ENCODE data around the gene CCDC34. TPM values are rescaled to one million over a fixed set of nuclear protein-coding genes. Genes with fewer than 3 reads are reported as not detected.

CCDC34 gene
- total and polyA plus RNA-seq, 2 of the 4 experiments (the other 2 are of a cell fraction) = 2.5 to 4.5 TPM

DNA sequence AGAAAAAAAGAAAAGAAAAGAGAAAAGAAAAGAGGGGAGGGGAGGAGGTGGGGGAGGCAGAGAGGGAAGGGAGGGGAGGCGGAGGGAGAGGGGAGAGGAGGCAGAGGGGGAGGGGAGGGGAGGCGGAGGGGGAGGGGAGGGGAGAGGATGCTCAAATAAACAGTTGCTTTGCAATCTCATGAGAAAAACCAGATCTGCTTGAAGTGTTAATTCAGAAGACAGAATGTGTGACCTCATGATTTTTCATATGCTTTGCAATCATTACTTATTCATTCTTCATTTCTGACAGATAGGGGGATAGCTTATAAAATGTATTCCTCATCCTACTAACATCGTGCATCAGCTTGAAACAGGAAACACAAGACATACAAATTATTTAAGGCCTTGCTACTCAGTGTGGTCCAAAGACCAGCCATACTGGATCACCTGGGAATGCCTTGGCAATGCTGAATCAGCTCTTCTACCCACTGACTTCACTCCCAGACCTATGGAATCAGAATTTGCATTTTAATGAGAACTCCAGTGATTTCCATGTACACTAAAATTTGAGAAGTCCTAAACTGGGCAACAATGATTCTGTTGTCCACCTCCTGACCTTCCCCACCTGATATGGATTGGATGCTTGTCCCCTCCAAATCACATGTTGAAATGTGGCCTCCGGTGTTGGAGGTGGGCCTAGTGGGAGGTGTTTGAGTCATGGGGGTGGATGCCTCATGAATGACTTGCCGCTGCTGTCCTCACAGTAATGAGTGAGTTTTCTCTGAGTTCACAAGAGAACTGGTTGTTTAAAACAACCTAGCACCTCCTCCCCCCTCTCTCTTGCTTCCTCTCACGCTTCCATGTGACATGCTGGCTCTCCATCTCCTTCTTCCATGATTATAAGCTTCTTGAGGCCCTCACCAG is 69.2 kb downstream of the CCDC34 start:
- Histone ChIP-seq H2BK5ac (ENCODE audit: low read depth, low read length, poor library complexity, severe bottlenecking) (no peak overlapping the region), H2BK20ac (ENCODE audit: low read depth, low read length) (no peak overlapping the region), H3K56ac (ENCODE audit: extremely low read depth, insufficient read depth, low read length) (no peak overlapping the region), H3K79me1 (ENCODE audit: low read depth in 1 of 2, low read length in 2 of 2) (no peaks in the 10 kb centered on the region), H3K9ac (ENCODE audit: low read depth, low read length) (no peak overlapping the region), H4K91ac (ENCODE audit: insufficient read depth, low read depth, low read length) (no peak overlapping the region), H3K9me3 (ENCODE audit: control insufficient read depth, insufficient read depth, low read length) (no peaks in the 10 kb centered on the region), H3K23ac (ENCODE audit: low read depth, low read length) (no peak overlapping the region), H3K18ac (ENCODE audit: low read depth, low read length) (no peak overlapping the region), H2AK5ac (ENCODE audit: low read depth, low read length) (no peak overlapping the region; the same call in 1 of the 2 replicates), H3K27me3 (ENCODE audit: control insufficient read depth, insufficient read depth, low read length) (peaks cover 3% of the 10 kb centered on the region), H2BK15ac (ENCODE audit: low read depth, low read length) (peak overlapping the region; percentile 46; the same call in 1 of the 3 replicates), H3K27ac (ENCODE audit: insufficient read depth, low read length) (no peak overlapping the region), H4K5ac (ENCODE audit: low read depth, low read length) (no peak overlapping the region), H3K4me3 (ENCODE audit: insufficient read depth, low read depth, low read length) (no peak overlapping the region), H2BK120ac (ENCODE audit: low read depth, low read length) (no peak overlapping the region), H4K8ac (ENCODE audit: low read depth in 2 of 2, low read length in 2 of 2) (no peak overlapping the region), H2AFZ (replicated peaks; ENCODE audit: low read length, poor library complexity) (no peak overlapping the region), H3K14ac (replicated peaks; ENCODE audit: low read depth, low read length) (no peak overlapping the region), H3K4me2 (ENCODE audit: low read depth, low read length) (no peak overlapping the region), H3K4ac (ENCODE audit: low read depth, low read length) (no peak overlapping the region), H2AK9ac (replicated peaks; ENCODE audit: low read depth, low read length, poor library complexity) (no peak overlapping the region), H3K36me3 (ENCODE audit: control insufficient read depth, insufficient read depth, low read length) (no peaks in the 10 kb centered on the region), H4K20me1 (ENCODE audit: insufficient read depth, low read length) (no peaks in the 10 kb centered on the region), H3K9me1 (ENCODE audit: insufficient read depth, low read length) (no peaks in the 10 kb centered on the region), H3K4me1 (ENCODE audit: control insufficient read depth, insufficient read depth, low read length) (peaks cover 4% of the 10 kb centered on the region; the same call in 1 of the 2 replicates)
- intact Hi-C loops (cut with micrococcal nuclease) (no loop called here), dilution Hi-C loops (cut with HindIII; ENCODE audit: low sequenced_read_pairs, unreplicated experiment) (no loop called here), in situ Hi-C loops (cut with MboI; ENCODE audit: low sequenced_read_pairs) (no loop called here)
- ATAC-seq (ENCODE audit: low read depth) = peak; percentile 59
- TF ChIP-seq MAFK (IDR thresholded peaks at IDR 0.05; ENCODE audit: low read depth, low read length) (peak; percentile 73), MAZ (IDR thresholded peaks at IDR 0.05; ENCODE audit: borderline replicate concordance, low read depth, low read length) (no peak), FOS (IDR thresholded peaks at IDR 0.05; ENCODE audit: low read depth, low read length) (0 out of 2 replicates have a peak, but pooled peaks have one; percentile 9), RFX5 (IDR thresholded peaks at IDR 0.05; ENCODE audit: low read depth, low read length) (no peak)
- CTCF ChIA-PET = no interaction called here
- peak; percentile 68 for DNase-seq
- BruUV-seq (replicated peaks) = no TSS peak
- POLR2A ChIA-PET (ENCODE audit: unreplicated experiment) = interaction anchor here (0.6 kb wide), 1 partner anchor 104 kb away, joined by 6 read pairs; no protein-coding TSS in a partner anchor
- WGBS, 2 experiments (ENCODE audit: extremely low coverage in 2 of 2, insufficient read length in 1 of 2) = 50% methylated on average over 1 of the region's 6 CpGs; no CpG with 5 or more reads in 1 of the 2 experiments

Data from IMR-90 (cell line).